GM18505 (cell line): ENCODE measurements around the gene RICTOR.
A peak's percentile ranks its signal among the peaks of the same experiment; 100 is the strongest.

ENCODE experiments used
- ATAC-seq: cut with Tn5 transposase; IDR thresholded peaks from one replicate; pipeline ENCODE4 v1.9.1; 2021; ENCODE audit not compliant: unreplicated experiment
- POLR2A ChIP-seq: IDR thresholded peaks from 4 replicates; pipeline ENCODE4 v1.6.1; 2011; ENCODE audit warnings: borderline replicate concordance; ENCODE audit not compliant: insufficient read depth, insufficient read length; ENCODE audit errors: extremely low read depth

RICTOR gene, protein sequence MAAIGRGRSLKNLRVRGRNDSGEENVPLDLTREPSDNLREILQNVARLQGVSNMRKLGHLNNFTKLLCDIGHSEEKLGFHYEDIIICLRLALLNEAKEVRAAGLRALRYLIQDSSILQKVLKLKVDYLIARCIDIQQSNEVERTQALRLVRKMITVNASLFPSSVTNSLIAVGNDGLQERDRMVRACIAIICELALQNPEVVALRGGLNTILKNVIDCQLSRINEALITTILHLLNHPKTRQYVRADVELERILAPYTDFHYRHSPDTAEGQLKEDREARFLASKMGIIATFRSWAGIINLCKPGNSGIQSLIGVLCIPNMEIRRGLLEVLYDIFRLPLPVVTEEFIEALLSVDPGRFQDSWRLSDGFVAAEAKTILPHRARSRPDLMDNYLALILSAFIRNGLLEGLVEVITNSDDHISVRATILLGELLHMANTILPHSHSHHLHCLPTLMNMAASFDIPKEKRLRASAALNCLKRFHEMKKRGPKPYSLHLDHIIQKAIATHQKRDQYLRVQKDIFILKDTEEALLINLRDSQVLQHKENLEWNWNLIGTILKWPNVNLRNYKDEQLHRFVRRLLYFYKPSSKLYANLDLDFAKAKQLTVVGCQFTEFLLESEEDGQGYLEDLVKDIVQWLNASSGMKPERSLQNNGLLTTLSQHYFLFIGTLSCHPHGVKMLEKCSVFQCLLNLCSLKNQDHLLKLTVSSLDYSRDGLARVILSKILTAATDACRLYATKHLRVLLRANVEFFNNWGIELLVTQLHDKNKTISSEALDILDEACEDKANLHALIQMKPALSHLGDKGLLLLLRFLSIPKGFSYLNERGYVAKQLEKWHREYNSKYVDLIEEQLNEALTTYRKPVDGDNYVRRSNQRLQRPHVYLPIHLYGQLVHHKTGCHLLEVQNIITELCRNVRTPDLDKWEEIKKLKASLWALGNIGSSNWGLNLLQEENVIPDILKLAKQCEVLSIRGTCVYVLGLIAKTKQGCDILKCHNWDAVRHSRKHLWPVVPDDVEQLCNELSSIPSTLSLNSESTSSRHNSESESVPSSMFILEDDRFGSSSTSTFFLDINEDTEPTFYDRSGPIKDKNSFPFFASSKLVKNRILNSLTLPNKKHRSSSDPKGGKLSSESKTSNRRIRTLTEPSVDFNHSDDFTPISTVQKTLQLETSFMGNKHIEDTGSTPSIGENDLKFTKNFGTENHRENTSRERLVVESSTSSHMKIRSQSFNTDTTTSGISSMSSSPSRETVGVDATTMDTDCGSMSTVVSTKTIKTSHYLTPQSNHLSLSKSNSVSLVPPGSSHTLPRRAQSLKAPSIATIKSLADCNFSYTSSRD (N-terminal part only)

DNA sequence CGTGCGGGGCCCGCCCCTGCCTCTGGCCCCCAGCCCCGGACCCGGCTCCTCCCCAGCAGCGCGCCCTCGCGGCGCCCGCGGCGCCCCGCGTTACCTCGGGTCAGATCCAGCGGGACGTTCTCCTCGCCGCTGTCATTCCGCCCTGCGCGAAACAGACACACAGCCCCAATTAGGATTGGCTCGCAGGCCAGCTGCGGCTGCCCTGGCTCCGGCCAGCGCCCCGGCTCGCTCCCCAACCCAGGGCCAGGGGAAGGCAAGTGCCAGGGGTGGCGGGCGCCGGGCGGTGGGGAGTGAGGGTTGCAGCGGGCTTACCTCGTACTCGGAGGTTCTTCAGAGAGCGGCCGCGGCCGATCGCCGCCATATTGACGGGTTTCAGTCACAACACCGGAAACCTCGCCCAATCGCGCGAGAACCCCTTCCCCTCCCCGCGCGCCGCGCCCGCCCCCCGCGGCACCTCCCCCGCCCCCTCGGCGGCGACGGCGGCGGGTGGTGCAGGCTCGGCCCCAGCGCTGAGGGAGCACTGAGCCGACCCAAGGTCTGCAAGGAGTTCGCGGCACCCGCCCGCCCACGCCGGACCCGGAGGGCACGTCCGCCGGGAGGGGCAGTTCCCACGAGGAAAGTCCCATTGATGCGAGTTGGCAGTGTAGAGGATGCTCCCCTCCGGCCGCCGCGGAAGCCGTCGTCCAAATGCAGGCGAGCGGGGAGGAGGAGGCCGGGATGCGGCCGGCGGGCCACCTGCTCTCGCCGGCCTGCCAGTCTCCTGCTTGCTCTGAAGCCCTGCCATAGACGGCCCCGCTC, at the start of gene RICTOR:
TSS of gene RICTOR (minus strand) at position 383 of the 798 bp plus-strand sequence. CDS start at position 361, 22 bp downstream.
- ATAC-seq, result peak; percentile 75
- TF ChIP-seq POLR2A, result peak; percentile 80

DNA sequence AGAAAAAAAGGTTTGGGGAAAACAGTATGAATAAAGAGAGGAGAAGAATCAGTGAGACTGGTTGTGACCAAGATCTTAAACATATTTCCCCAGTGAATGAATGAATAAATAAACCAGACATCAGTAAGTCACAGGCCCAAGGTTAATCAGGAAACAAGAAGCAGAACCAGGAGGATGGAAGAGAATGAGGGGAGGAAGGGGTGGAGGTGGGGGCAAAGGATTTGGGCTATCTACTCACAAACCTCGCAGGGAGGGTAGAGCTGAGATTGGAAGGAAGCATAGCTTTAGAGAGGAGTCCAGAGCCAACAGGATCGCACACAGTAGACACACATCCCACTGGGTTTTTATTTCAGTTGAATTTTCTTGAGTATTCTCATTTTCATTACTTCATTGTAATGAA, 47.7 kb upstream of the RICTOR start:
- ATAC-seq, result no peak
- no peak for TF ChIP-seq POLR2A

DNA sequence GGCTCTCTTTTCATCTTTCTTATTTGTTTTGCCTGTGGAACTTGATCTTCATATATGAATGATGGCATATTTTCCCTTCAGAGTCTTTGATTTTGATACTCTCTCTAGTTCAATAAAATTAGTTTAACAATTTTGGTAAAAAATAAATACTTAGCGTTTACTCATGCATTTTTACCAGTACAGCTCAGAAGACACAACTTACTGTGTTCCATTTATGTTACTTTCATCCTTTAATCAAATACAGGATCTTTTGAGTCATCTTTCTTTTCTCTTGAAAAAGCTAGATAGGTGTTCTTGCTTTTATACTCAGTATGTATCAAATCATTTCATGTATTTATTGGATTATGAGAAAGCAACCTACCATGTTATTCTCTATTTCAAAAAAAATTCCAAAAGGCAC, 47.1 kb upstream of the RICTOR start:
- no peak for TF ChIP-seq POLR2A
- ATAC-seq, result no peak

DNA sequence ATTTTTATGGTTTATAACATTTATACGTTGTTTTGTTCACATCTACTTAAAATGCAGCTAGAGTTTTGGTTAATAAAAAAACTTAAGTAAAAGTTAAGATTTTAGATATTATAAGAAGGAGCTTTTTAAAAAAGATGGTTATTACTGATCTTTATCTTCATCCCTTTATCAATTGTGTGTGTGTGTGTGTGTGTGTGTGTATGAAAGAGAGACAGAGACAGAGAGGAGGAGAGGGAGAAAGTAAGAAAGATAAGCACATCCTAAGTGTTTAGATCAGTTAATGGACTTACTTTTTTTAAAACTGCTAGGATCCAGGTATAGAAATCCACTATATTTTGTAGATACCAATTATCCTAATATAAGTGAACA, 45.8 kb upstream of the RICTOR start:
- no peak for TF ChIP-seq POLR2A
- no peak for ATAC-seq

DNA sequence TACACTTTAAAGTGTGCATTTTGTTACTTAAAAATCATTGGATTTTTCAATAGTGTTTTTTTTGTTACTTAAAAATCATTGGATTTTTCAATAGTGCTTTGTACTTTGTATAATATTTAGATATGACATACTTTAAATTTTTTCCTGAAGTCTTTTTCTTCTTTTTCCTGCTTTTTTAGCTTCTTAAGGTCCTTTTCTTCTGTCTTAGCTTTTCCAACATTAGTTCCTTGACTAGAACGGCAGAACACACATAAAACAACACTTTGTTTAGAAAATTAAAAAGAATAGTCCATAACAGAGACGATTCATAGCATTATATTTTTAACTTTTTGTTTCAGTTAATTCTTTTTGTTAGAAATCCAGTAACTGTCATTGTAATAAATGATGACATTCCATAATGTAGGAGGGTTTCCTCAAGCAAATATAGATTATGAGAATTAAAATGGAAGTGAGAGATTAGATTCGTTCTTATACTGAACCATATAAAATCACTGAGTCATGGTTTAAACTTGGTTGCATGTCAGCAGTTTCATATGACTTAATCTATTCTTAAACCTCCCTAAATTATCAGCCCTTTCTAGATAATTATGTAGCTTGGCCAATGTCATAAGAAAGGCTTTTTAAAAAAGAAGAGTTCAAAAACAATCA, 45.3 kb upstream of the RICTOR start:
- no peak for TF ChIP-seq POLR2A

DNA sequence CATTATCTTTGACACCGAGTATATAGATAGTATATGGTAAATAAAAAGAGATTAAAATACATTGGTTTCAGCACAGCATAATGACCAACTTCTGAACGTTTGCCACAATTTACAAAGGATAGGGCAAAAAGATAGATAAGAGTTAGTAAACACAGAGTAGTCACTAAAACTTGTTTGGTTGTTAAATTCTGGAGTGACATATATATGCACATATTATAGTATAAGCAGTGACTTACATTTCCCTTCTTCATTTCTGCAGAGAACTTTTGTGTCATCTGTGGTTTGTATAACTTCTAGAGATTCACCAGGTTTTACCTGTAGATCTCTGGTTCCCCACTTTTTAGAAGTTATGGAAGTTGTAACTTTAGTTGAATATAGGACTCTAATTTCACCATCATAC, 44.4 kb upstream of the RICTOR start:
- TF ChIP-seq POLR2A, result no peak
- no peak for ATAC-seq

More for the DNA sequence above, 45.3 kb upstream of the RICTOR start:
- ATAC-seq, result no peak

DNA sequence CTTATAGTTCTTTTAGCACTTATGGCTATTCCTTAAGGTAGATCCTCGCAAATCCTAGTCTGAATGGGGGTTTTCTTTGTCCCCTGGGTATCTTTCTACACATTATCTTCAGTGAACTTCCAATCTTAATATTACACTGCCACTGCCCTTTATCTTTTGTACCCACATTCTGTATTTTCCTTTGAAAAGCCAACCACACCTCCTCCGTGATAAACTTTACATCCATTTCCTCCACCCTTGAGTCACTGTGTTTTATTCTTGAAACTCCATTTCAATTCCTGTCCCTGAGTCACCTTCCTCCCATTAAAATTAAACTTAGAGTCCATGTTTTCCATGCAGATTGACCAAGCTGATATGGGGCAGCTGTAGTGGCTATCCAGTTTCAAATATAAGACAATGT, 43.2 kb upstream of the RICTOR start:
- TF ChIP-seq POLR2A, result no peak
- no peak for ATAC-seq

DNA sequence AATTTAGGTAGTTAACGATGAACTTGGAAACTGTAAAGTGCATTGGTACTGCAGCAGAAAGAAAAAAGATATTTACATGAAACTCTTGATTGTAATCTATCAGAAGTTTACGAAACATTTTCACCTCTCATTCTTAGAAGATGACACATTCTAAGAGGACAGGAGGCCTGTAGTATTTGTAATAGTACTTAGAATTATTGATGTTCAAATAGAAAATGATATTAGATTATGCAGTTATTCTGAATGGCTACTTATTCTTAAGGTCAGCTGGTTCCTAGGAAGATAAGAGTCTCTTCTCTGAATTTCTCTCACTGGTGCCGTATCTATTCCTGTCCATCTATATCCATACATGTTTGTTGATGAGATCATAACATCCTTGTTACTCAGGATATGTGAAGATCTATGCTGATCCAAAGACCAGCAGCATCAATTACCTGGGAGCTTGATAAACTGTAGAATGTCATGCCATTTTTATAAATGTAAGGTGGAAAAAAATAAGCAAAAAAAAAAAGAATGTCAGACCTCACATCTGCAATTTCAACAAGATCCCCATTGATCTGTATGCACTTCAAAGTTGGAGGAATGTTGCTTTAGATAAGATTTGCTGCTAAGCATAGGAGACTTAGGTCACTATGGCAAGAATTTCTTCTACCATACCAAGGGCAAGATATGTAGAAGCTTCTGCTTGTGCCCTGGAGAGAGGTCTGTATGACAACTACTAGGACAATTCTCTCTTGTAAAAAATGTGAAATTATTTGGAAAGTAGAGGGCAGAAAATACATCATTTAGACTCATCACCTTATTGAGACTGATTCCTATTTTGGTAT, 42.4 kb upstream of the RICTOR start:
- ATAC-seq, result no peak
- TF ChIP-seq POLR2A, result no peak

DNA sequence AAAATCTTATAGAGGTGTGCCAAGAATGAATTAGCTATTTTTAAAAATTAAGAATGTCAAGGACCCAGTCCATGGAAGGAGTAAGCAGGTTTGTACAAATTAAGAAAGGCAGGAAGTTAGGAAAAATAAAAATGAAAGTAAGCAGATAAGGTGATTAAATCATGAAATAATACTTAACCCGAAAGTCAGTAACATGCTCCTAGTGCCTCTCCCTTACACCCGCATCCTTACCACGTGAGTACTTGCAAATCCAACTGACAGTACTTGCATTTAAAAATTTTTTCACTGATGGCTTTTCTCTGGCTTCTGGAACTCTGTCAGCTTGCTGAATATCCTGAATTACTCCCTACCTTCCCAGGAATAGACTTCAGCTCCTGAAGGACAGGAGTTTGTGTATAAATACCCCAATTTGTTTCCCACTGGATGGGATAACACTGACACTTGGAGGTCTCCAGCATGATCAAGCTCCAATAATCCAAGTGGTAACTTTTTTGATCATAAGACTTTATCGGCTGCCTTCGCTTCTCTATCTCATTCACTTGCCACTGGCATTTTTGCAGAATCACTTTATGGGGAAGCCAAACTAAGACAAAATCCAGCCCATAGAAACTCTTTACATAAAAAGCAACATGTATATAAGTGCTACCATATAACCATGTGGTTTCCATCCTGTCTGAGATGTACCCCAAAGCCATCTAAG, 41.6 kb upstream of the RICTOR start:
- no peak for TF ChIP-seq POLR2A

DNA sequence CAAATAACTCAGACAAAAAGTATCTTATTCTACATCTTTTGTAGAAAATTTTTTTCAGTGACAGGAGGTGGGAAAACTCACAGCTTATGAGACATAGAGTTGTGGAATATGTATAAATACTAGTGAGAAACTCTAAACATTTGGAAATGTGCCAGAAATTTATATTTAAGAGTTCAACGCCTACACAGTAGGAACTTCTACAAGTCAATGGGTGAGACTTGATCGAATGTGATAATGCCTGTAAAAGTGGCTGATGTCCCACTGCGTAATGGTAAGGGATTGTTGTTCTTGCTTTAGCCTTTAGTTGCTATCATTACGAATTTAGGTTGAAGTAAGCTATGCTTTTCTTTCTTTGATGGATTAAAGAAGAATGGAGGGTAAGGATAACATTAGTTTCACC, 40.0 kb upstream of the RICTOR start:
- no peak for ATAC-seq
- TF ChIP-seq POLR2A, result no peak

More for the DNA sequence above, 41.6 kb upstream of the RICTOR start:
- ATAC-seq, result no peak
